ENCODE data around the gene ZNF445.
"Not testable (repeated sequence)": the region's sequence is repeated elsewhere in the genome, so short reads cannot be mapped to it uniquely, and the experiment has no call there.

Gene ZNF445

DNA sequence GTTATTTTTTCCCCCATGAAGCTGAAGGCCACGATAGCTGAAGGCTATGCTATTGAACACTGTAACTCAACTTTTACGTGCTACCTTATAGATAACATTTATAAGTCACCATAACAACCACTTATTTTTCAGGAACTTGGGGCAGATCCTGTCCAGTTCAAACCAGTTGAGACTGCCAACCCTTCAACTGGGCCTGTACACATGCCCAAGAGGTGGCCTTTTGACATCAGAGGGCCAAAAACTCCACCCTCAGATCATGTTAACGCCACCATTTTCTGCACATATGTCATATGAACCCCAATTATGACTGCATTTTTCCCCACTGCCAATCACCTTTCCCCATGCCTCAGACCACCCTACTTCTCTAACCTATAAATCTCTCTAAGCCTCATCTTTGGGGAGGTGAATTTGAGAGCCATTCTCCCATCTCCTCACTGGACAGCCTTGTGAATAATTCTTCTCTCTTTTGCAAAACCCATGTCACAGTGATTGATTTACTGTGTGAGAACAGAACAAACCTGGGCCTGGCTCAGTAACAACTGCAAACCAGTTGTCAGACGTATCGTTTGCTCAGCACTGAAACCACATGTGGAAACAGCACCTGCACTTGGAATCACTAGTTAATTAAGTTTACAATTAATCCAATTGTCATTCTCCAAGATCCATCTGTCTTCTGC, 42.5 kb downstream of the ZNF445 start:
- DNase-seq (ENCODE audit: low read depth): no peak

DNA sequence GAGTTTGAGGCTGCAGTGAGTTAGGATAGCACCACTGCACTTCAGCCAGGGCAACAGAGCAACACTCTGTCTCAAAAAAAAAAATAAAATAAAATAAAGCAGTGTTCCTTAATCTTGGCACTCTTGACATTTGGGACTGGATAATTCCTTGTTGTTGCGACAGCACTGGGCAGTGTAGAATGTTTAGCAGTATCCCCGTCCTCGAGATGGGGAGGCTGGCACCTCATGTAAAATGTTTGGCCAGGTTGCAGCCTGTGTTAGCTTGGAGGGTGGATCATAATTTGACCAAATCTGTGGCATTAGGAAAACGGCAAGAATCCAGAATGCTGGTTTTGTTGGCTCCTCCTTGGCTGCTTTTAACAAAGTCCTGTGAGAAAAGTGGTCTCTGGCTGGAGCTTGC, 47.0 kb downstream of the ZNF445 start:
- DNase-seq (ENCODE audit: low read depth): no peak

DNA sequence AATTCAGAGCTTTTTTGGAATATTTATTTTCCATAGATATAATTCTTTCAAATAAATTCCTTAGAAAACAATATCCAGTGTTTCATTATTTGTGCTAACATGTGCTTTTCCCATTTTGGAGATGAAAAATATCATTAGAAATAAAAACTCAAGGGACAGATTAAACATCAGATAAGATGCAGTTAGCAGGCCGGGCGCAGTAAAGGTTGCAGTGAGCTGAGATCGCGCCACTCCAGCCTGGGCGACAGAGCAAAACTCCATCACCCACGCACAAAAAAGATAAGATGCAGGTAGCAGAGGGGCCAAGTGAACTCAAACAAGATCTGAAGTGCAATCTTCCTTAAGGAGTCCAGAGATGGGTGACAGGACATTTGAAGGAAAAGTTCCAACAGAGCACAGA, 48.0 kb downstream of the ZNF445 start:
- no peak for DNase-seq (ENCODE audit: low read depth)

DNA sequence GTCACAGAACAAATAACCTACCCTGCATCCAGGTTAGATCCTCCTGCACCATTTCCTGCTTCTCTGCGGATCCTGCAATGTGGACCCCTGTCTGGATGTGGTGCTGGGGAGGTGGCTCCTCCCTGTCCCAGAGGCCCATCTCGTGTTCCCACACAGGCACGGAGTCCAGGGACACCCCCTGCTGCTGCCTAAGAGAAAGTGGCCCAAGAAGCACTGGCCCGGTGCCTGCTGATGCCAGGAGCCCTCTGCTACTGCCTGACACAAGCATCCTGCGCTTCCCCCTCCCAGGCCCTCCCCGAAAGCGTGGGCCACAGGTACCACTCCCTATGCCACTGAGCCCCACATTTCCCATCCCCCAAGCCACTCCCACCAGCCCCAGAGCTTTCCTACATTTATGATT, 48.6 kb downstream of the ZNF445 start:
- DNase-seq (ENCODE audit: low read depth): no peak

DNA sequence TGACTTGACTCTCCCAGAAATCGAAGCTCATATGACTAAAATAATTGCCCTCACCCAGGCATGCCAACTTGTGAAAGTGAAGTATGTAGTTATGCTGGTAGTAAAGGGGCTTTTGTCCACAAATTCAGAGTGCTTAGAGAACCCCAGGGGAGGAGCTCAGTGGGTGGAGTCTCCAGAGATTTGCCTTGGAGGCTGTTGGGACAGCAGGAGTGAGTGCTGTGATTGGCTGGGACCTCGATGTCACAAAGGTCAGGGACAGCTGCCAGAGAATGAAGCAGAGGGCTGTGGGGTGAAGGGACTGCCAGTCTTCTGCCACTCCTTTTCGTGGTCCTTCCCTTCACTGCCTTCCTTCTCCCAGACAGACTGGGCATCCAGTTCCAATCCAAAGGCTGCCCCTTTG, 49.8 kb downstream of the ZNF445 start:
- DNase-seq (ENCODE audit: low read depth): no peak

DNA sequence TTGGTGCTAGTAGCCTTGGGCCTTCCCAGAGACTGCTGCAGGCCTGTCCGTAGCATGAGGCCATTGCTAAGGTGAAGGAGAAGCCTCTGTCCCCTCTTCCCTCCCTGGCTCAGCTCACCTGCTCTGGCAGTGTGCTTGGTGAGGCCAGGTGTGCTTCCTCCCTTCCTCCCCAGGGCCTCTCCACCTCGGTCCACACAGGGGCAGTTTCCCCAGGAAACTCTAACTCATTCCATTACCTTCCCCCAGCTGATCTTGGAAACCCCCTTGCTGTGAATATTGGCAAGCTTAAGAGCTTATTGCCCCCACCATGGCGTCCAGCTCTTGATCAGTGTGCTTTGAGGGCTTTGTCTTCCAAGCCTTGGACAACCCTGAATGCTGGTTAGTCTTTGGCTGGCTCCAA, 52.7 kb downstream of the ZNF445 start:
- no peak for DNase-seq (ENCODE audit: low read depth)

DNA sequence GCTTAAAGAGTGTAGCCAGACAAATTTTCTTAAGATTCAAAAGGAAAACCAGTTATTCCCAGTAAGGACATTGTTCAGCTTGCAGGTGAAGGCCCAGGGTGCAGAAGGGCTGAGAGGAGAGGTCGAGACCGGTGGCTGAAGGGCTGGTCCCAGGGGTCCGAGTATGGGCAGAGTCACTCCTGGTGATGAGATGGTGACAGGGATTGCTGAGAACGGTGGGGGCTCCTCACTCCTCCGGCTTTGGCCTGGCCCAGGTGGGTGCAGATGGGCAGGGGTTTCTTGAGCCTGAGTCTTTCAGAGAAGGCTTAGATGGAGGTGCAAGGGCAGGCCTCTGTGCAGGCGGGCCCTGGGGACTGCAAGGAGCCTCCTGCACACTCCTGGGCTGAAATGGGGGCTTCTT, 56.2 kb downstream of the ZNF445 start:
- no peak for DNase-seq (ENCODE audit: low read depth)

GRCh38 chr3:44420676-44421075, 56.8 kb downstream of the ZNF445 start:
- DNase-seq (ENCODE audit: low read depth): no peak

DNA sequence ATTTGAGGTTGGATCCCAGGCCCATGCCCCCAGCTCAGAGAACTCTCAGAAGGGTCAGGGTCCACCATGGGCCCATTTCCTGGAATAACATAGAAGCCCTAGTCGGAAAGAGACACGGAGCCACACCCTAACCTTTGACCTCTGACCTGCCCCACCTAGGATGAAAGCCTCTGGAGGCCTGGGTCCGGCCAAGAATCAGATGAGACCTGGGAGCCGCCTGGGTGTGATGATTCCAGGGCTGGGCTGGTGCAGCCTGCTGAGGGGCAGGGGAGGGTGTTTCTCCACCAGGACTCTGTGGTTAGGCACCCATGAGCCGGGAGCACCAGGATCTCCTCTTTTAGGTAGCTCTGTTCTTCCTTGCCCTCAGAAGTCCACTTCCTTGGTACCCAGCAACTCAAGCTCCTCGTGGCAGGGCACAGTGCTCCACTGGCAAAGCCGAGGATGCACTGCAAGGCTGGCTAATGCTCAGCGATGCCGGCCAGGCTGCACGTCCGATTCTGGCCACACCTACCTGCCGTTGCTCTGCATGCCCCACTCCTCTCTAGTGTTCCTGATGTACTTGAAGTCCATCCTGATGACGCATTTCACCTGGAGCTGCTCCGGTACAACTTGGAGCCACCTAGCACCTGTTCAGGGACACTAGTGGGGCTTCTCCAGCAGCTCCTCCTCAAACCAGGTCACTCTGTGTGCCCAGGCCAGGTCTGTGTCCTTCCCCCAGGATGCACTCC, 57.4 kb downstream of the ZNF445 start:
- no peak for DNase-seq (ENCODE audit: low read depth)

DNA sequence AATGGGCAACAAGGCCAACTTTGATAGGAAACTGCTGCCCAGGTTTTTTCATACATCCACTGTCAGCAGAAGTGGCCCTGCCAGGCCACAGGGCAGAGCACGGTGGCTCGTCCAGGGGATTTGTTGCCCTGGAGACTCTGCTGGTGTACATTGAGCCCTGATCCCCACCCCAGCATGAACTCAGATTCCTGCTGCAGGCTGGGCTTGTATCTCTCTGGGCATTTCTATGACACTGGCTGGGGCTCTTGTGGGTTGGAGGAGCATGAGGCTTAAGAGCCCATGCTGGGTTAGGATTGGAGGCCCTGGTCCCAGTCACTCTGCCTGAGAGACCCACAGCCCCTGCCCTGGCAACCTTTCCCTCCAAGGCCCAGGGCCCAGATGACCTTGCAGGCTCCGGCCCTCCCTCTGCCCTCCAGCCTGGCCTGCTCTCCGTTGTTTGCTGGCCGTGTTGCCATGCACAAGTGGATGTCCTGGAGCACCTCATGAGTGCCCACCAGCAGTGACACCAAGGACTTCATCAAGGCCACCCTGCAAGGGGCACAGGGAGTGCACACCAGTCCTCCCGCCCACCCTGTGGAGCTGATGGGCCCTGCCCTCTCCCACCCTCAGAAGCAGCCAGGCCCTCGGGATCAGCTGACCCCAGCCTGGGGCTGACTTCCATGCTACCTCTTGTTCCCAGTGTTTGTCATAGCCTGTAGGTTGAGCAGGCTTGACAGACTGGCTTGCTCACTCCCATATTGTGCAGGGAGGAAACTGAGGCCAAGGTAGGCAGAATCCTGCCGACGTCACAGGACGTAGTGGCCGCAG, 58.2 kb downstream of the ZNF445 start:
- no peak for DNase-seq (ENCODE audit: low read depth)

DNA sequence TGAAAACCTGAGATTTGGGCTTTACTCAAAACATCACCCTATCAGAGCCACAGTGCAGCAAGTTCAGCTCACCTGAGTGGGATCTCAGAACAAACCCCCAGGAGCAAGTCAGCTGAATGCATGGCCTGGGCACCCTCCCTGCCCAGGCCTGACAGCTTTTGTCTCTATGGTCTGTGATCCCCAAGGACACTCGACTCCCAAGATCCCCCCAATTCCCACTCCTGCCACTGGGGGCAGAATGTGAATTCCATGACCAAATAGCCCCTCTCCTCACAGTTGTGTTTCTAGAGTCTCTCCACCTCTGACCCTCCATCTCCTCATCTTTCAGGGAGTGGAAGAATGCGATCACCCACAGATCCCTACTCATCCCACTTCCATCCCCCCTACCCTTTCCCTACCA, 58.9 kb downstream of the ZNF445 start:
- DNase-seq (ENCODE audit: low read depth): no peak

- DNase-seq (ENCODE audit: low read depth): not testable (repeated sequence)
Measured at GRCh38 chr3:44418118-44418517, 59.4 kb downstream of the ZNF445 start.

GRCh38 chr3:44416031-44417030, 61.1 kb downstream of the ZNF445 start:
- DNase-seq (ENCODE audit: low read depth): no peak

DNA sequence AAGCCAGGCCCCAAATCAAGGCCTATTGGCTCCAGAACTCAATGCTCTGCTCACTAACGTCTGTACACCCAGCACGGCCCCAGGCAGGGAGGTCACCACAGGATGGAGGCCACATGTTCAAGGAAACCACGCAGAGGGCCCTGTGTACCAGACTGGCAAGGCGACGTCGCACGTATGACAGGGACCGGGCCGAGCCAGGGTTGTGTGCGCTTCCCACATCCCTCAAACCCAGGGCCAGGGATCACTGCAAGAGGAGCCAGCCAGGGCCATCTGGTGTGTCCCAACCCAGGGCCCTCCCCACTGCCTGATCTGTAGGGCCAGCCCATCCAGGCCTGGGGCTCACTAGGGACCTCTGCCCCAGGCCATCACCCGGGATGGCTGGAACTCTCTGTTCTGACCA, 62.0 kb downstream of the ZNF445 start:
- DNase-seq (ENCODE audit: low read depth): no peak

- DNase-seq (ENCODE audit: low read depth): no peak
Measured at GRCh38 chr3:44414517-44415090, 62.9 kb downstream of the ZNF445 start.

GRCh38 chr3:44412365-44412764, 65.1 kb downstream of the ZNF445 start:
- DNase-seq (ENCODE audit: low read depth): no peak

DNA sequence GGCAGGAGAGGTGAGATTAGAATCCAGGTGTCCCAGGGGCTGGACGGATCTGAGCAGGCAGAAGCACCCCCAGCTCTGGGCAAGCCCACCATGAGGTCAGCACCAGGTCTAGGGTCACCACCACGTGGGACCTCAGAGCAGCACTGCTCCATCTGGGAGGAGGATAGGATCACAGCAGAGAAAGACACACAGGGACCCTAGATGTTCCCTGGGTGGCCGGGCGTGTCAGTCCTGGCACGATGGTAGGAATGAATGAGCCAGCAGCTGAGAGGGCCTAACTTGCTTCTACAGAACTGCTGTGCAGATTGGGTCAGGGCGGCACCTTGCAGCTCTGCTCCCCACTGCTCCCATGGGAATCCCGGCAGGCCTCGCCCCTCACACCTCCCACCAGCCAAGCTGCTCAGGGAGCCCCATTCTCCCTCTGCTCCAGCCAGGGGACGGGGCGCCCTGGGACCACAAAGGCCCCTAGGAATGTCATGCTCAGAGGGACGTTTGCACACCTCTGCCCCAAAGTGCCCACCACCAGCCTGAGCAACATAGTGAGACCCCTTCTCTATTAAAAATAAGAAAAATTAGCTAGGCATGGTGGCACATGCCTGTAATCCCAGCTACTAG, 66.3 kb downstream of the ZNF445 start:
- DNase-seq (ENCODE audit: low read depth): no peak

GRCh38 chr3:44409640-44410410, 67.6 kb downstream of the ZNF445 start:
- DNase-seq (ENCODE audit: low read depth): no peak

GRCh38 chr3:44402548-44402947, 74.9 kb downstream of the ZNF445 start:
- no peak for DNase-seq (ENCODE audit: low read depth)

- no peak for DNase-seq (ENCODE audit: low read depth)
Measured at GRCh38 chr3:44400771-44401170, 76.7 kb downstream of the ZNF445 start.

All from stimulated activated CD8-positive, alpha-beta memory T cell treated with anti-CD3 and anti-CD28 coated beads, Interleukin-12 subunit alpha, Interleukin-12 subunit beta, amount 100 ng/mL, for 4 hours (primary cell).